Mucosa of stomach (tissue), 1 donor: ENCODE results near the gene DUOX1.

Source experiments
- H3K27me3 ChIP-seq: one replicate; pipeline ENCODE4 v1.7.0; 2013; ENCODE audit warnings: mild to moderate bottlenecking, low read length; ENCODE audit not compliant: control insufficient read depth, insufficient read depth
- H3K36me3 ChIP-seq: one replicate; pipeline ENCODE4 v1.7.0; 2013; ENCODE audit warnings: low read length; ENCODE audit not compliant: control insufficient read depth, insufficient read depth
- H3K4me1 ChIP-seq: one replicate; pipeline ENCODE4 v1.7.0; 2013; ENCODE audit warnings: mild to moderate bottlenecking, low read length; ENCODE audit not compliant: control insufficient read depth, insufficient read depth
- H3K4me3 ChIP-seq: one replicate; pipeline ENCODE4 v1.7.0; 2013; ENCODE audit warnings: low read length
- H3K9ac ChIP-seq: one replicate; pipeline ENCODE4 v1.7.0; 2013; ENCODE audit warnings: mild to moderate bottlenecking, low read length, moderate library complexity
- H3K9me3 ChIP-seq: one replicate; pipeline ENCODE4 v1.7.0; 2013; ENCODE audit warnings: mild to moderate bottlenecking, low read length, moderate library complexity; ENCODE audit not compliant: control insufficient read depth
- donor health status: Pancreatic carcinoma.

The DUOX1 gene

DNA sequence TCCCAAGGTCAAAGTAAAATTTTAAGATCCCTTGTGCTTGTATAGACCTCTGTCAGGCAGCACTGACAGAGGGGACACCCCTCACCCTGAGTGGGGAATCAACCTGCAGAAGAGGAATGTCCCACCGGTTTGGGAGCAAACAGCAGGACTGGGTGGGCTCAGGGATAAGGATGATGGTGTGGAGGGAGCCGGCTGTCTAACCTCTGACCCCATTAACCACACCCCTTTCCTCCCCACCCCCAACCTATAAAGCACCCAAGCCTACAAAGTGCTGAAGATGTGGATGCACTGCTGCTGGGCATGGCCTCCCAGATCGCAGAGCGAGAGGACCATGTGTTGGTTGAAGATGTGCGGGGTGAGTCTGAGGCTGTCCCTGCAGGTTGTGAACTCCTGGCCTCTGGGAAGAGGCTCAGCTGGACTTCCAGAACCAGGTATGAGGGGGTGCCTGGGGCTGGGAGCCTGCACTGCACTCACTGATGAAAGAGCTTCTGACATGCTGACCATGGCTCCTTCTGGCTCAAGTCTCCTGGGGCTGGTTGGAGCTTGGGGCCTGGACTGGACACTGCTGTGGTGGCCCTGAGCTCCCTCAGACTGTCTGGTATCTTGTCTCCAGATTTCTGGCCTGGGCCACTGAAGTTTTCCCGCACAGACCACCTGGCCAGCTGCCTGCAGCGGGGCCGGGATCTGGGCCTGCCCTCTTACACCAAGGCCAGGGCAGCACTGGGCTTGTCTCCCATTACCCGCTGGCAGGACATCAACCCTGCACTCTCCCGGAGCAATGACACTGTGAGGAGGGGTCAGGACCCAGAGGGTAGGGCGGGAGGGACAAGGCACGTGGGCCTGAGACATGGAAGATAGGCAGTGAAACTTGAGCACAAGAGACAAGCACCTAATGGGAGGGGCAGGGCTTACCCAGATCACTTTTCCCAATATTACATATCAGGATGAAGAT lies 9.3 kb downstream of the DUOX1 start:
- H3K36me3 ChIP-seq = no peaks in the 10 kb centered on the region

DNA sequence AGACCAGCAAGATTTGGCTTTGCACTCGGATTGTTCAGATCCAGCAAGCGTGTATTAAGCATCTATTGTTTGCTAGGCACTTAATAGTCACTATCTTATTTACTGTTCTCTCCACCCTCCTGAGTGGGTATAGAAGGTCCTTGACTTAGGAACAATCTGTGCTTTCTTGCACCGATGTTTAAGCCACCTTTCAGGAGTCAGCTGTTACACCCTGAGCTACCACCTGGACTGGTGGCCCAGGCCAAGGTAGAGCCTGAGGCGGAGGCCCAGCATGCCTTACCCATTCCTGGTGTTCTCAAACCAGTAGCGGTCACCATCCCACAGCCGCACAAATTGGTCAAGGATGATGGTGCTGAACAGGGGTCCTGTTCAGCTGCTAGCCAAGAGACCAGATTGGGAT lies 10.0 kb downstream of the DUOX1 start:
- H3K9ac ChIP-seq = no peak overlapping the region
- no peaks in the 10 kb centered on the region for H3K9me3 ChIP-seq
- H3K27me3 ChIP-seq = peaks cover 16% of the 10 kb centered on the region
- H3K4me3 ChIP-seq = no peak overlapping the region
- peaks cover 15% of the 10 kb centered on the region for H3K4me1 ChIP-seq
- H3K36me3 ChIP-seq = no peaks in the 10 kb centered on the region

More for the DNA sequence above, 9.3 kb downstream of the DUOX1 start:
- H3K4me3 ChIP-seq = no peak overlapping the region
- H3K9ac ChIP-seq = no peak overlapping the region
- peaks cover 21% of the 10 kb centered on the region for H3K4me1 ChIP-seq
- H3K27me3 ChIP-seq = peaks cover 23% of the 10 kb centered on the region
- H3K9me3 ChIP-seq = no peaks in the 10 kb centered on the region

DNA sequence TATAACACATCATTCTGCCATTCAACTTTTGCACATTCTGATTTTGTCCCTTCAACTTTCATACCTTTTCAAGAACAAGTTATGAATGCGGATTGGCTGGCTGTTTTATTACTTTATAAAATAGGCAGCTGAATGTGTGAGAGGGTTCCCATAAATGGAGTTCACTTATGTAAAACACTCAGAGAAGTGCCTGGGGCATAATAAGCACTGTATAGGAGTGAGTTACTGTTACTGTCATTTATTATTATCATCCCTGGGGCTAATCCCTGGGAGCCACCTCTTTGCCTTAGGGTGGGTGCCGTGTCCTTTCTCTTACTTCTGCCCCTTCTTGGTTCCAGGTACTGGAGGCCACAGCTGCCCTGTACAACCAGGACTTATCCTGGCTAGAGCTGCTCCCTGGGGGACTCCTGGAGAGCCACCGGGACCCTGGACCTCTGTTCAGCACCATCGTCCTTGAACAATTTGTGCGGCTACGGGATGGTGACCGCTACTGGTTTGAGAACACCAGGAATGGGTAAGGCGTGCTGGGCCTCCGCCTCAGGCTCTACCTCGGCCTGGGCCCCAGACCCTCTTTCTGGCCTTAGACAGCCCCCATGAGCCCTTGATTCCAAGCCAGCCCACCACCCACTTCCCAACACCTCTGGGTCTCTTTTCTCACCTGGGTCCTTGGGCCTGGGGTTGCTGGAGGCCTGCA lies 10.9 kb downstream of the DUOX1 start:
- Histone ChIP-seq H3K36me3 (no peaks in the 10 kb centered on the region), H3K4me1 (peaks cover 12% of the 10 kb centered on the region), H3K9me3 (no peaks in the 10 kb centered on the region), H3K27me3 (peaks cover 9% of the 10 kb centered on the region), H3K9ac (no peak overlapping the region), H3K4me3 (no peak overlapping the region)

DNA sequence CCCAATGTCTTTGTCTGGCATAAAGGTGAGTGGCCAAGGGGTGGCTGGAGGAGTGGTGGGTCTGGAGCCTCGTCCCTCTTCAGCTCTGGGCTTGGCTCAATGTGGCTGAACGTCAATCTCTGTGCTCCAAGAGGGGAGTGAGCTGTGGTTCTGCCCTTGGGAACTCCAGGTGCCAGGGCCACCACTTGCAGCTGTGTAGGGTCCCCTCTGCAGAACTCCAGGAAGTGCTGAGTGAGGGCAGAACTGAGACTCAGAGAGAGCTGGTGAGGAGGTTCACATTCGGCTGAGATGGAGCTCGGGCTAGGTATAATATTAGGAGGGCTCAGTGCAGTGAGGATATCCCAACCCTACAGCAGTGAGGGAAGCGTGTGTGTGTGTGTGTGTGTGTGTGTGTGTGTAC lies 11.6 kb downstream of the DUOX1 start:
- no peak overlapping the region for H3K9ac ChIP-seq
- H3K27me3 ChIP-seq = peaks cover 3% of the 10 kb centered on the region

DNA sequence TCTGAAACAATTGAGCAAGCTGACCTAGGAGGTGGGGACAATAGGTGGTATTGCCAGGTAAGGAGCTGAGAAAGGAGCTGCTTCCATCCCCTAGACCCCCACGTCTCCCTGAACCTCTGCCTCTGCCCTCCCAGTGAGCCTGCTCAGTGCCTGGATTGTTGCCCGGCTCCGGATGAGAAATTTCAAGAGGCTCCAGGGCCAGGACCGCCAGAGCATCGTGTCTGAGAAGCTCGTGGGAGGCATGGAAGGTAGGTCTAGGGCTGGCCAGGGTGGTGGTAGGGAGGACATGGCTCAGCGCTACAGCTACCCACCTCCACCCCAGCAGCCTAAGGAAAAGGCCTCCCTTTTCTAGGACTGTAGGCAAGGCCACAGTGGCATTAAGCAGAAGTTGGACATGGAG lies 13.3 kb downstream of the DUOX1 start:
- no peaks in the 10 kb centered on the region for H3K27me3 ChIP-seq
- peaks cover 19% of the 10 kb centered on the region for H3K4me1 ChIP-seq
- no peak overlapping the region for H3K9ac ChIP-seq
- H3K4me3 ChIP-seq = no peak overlapping the region
- no peaks in the 10 kb centered on the region for H3K36me3 ChIP-seq
- H3K9me3 ChIP-seq = no peaks in the 10 kb centered on the region

More for the DNA sequence above, 11.6 kb downstream of the DUOX1 start:
- no peak overlapping the region for H3K4me3 ChIP-seq
- H3K4me1 ChIP-seq = peaks cover 16% of the 10 kb centered on the region
- no peaks in the 10 kb centered on the region for H3K36me3 ChIP-seq
- H3K9me3 ChIP-seq = no peaks in the 10 kb centered on the region

DNA sequence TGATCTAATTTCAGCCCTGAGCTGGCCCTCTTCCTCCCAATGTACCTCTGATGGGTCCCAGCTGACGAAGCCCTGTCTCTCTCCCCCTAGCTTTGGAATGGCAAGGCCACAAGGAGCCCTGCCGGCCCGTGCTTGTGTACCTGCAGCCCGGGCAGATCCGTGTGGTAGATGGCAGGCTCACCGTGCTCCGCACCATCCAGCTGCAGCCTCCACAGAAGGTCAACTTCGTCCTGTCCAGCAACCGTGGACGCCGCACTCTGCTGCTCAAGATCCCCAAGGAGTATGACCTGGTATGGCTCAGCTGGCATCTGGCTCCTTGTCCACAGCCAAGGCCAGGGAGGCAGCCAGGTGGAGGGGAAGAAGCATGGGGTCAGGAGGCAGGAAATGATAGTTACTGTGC lies 14.2 kb downstream of the DUOX1 start:
- H3K4me1 ChIP-seq = peaks cover 23% of the 10 kb centered on the region

DNA sequence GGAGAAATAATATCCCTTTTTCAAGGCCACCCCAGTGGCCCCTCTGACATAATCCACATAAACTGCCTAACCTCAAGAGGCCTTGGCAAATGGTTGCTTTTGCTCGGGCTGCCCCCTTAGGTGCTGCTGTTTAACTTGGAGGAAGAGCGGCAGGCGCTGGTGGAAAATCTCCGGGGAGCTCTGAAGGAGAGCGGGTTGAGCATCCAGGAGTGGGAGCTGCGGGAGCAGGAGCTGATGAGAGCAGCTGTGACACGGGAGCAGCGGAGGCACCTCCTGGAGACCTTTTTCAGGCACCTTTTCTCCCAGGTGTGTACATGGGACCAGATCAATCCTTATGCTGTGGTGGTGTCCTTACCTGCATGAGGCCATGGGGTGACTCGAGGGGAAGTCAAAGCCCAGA lies 15.0 kb downstream of the DUOX1 start:
- H3K9ac ChIP-seq = no peak overlapping the region
- H3K9me3 ChIP-seq = no peaks in the 10 kb centered on the region
- peaks cover 15% of the 10 kb centered on the region for H3K4me1 ChIP-seq
- H3K27me3 ChIP-seq = no peaks in the 10 kb centered on the region
- H3K36me3 ChIP-seq = no peaks in the 10 kb centered on the region
- H3K4me3 ChIP-seq = no peak overlapping the region

More for the DNA sequence above, 14.2 kb downstream of the DUOX1 start:
- no peak overlapping the region for H3K4me3 ChIP-seq
- H3K27me3 ChIP-seq = no peaks in the 10 kb centered on the region
- no peaks in the 10 kb centered on the region for H3K9me3 ChIP-seq
- no peaks in the 10 kb centered on the region for H3K36me3 ChIP-seq
- H3K9ac ChIP-seq = no peak overlapping the region

DNA sequence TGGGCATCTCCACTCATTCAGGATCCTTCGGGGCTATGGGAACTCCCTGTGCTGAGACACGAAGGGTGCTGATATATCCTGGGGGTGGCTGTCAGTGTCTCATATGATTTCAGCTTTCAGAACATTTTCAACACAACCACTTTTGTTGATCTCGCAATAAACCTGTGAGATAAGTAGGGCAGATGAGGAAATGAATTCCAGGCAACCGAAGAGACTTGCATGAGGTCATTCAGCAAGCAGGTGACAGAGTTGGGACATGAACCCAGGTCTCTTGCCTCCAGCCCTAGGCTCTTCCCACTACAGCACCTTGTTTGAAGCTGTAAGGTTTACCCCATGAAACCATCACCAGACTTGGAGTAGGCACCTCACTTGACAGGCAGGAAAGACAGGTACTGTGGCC lies 16.6 kb downstream of the DUOX1 start:
- no peak overlapping the region for H3K4me3 ChIP-seq
- H3K36me3 ChIP-seq = no peaks in the 10 kb centered on the region
- H3K27me3 ChIP-seq = no peaks in the 10 kb centered on the region
- H3K4me1 ChIP-seq = peaks cover 11% of the 10 kb centered on the region
- H3K9ac ChIP-seq = no peak overlapping the region
- no peaks in the 10 kb centered on the region for H3K9me3 ChIP-seq

DNA sequence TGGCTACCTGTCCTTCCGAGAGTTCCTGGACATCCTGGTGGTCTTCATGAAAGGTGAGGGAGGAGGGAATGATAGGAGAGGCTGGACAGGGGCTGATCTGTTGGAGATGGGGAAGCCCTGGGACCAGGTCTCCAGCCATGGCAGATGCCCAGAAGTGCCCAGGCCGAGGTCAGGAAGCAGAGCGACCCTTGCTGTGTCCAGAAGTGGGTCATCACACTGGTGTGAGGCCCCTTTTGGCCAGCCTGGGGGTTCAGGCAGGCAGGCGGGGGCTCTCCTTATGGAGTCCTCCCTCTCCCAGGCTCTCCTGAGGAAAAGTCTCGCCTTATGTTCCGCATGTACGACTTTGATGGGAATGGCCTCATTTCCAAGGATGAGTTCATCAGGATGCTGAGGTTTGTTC lies 17.8 kb downstream of the DUOX1 start:
- Histone ChIP-seq H3K9ac (no peak overlapping the region), H3K4me3 (no peak overlapping the region), H3K4me1 (peaks cover 11% of the 10 kb centered on the region), H3K27me3 (no peaks in the 10 kb centered on the region), H3K36me3 (no peaks in the 10 kb centered on the region), H3K9me3 (no peaks in the 10 kb centered on the region)

DNA sequence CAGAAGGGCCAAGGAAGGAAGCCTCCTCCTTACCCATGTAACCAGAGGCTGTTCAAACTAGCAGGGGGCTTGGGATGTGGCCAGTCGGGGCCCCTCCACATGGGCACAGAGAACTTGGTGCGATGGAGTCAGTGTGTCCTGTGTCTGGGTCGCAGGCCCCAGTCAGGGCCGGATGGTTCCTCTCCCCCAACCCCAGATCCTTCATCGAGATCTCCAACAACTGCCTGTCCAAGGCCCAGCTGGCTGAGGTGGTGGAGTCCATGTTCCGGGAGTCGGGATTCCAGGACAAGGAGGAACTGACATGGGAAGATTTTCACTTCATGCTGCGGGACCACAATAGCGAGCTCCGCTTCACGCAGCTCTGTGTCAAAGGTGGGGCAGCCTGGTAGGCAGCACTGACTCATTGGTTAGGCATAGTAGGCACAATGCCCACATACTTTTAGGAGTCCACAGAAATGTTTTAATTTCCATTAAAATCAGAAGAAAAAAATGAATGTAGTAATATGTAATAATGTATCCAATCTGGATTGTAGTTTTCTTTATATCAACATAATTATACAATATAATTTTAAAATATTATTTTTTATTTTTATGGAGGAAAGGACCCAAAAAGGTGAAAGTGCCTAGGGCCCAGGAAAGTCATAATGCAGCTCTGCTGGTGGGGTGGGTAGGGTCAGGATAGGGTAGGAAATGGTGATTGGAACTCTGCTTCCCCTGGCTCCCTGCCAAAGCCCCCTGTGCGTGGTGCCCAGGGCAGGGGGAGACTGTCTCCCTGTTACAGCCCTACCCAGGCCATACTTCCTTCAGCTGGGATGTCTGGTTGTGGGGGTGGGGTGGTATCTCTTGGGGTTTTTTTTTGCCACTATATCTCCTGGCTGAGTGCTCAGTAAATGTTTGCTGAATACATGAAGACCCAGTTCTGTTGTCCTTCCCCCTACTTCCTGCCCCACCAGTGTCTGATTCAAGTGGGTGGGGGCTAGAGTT lies 18.6 kb downstream of the DUOX1 start:
- Histone ChIP-seq H3K9me3 (no peaks in the 10 kb centered on the region), H3K9ac (no peak overlapping the region), H3K27me3 (no peaks in the 10 kb centered on the region), H3K36me3 (no peaks in the 10 kb centered on the region), H3K4me1 (peaks cover 11% of the 10 kb centered on the region), H3K4me3 (no peak overlapping the region)

DNA sequence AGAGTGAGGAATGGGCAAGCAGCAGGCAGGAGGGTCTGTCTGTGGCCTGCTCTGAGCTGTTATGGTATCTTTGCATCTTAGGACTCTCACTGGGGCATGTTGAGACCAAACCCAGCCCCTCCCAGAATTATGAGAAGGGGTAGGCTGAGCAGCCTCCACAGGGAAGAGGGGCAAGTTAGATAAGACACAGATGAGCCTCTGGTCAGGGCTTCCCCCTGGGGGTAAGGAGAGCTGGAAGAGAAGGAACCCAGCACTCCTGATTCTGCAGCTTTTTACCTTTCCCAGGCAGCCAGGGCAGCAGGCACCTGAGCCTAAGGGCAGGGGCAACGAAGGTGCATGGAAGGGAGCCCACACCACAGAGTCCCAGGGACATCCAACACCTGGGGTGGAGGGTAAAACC lies 19.3 kb downstream of the DUOX1 start:
- no peaks in the 10 kb centered on the region for H3K27me3 ChIP-seq
- H3K4me1 ChIP-seq = peaks cover 11% of the 10 kb centered on the region
- no peak overlapping the region for H3K9ac ChIP-seq
- no peaks in the 10 kb centered on the region for H3K36me3 ChIP-seq
- H3K4me3 ChIP-seq = no peak overlapping the region
- H3K9me3 ChIP-seq = no peaks in the 10 kb centered on the region
